Measurements from ENCODE around the gene PAMR1. TPM values are rescaled to one million over a fixed set of nuclear protein-coding genes. Genes with fewer than 3 reads are reported as not detected.

The PAMR1 gene
- total RNA-seq, 1 donor from 2014 or later, result 209 TPM

GRCh38 chr11:35554491-35555437, 29.3 kb upstream of the PAMR1 start:
- H3K4me2 ChIP-seq, result peak overlapping the region; percentile 29
- H4K20me1 ChIP-seq (ENCODE audit: low read depth), result no peaks in the 10 kb centered on the region
- H3K79me2 ChIP-seq (ENCODE audit: low read depth), result no peaks in the 10 kb centered on the region
- Mint-ChIP-seq H3K27me3 (ENCODE audit: insufficient read depth, low read depth) (peaks cover 8% of the 10 kb centered on the region), H3K27ac (peak overlapping the region; percentile 10), H3K9me3 (peaks cover 4% of the 10 kb centered on the region), H3K36me3 (peaks cover 4% of the 10 kb centered on the region), H3K4me1 (peaks cover 22% of the 10 kb centered on the region), H3K4me3 (no peak overlapping the region)
- no peaks in the 10 kb centered on the region for H3K36me3 ChIP-seq
- H2AFZ ChIP-seq (replicated peaks), result peak overlapping the region; percentile 96
- DNase-seq (ENCODE audit: low spot score), result no peak
- H3K27ac ChIP-seq, result no peak overlapping the region
- H3F3A ChIP-seq (ENCODE audit: low read depth), result peaks cover 8% of the 10 kb centered on the region
- TF ChIP-seq EZH2 (IDR thresholded peaks at IDR 0.05) (no peak), CTCF (IDR thresholded peaks at IDR 0.05) (peak; percentile 47)
- H3K27me3 ChIP-seq, result no peaks in the 10 kb centered on the region
- no peak overlapping the region for H3K4me3 ChIP-seq
- H3K9ac ChIP-seq, result no peak overlapping the region
- no peaks in the 10 kb centered on the region for H3K9me3 ChIP-seq (ENCODE audit: low read depth)
- peaks cover 29% of the 10 kb centered on the region for H3K4me1 ChIP-seq

DNA sequence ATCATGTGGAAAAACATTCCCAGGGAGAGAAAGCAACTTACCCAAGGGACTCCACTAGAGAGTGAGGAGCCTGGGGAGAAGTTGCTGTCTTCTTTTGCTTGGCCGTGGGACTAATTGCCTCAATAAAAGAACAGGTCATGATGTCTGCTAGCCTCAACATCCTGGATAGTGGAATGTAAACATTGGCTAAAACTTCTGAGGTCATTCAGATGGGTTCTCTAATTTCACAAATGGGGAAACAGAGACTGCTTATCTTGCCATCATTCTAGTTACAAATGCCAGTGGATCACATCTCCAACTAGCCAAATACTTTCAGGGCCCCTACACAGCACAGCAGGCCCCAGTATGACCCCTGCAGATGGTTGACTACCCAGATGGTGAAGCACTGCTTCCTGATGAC, 28.4 kb upstream of the PAMR1 start:
- no peak overlapping the region for H3K27ac ChIP-seq

DNA sequence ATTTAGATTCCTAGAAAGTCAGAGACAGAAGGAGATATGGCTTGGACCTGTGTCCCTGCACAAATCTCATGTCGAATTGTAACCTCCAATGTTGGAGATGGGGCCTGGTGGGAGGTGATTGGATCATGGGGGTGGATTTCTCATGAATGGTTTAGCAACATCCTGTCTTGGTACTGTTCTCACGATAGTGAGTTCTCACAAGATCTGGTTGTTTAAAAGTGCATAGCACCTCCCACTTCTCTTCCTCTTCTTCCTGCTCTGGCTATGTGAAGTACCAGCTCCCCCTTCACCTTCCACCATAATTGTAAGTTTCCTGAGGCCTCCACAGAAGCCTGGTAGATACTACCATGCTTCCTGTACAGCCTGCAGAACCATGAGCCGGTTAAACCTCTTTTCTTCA, 27.6 kb upstream of the PAMR1 start:
- no peak overlapping the region for H3K4me2 ChIP-seq
- TF ChIP-seq CTCF (IDR thresholded peaks at IDR 0.05) (no peak), EZH2 (IDR thresholded peaks at IDR 0.05) (no peak), EZH2phosphoT487 (IDR thresholded peaks at IDR 0.05) (no peak)
- H2AFZ ChIP-seq (replicated peaks), result no peak overlapping the region
- no peak for DNase-seq (ENCODE audit: low spot score)
- Mint-ChIP-seq H3K27me3 (ENCODE audit: insufficient read depth, low read depth) (peaks cover 8% of the 10 kb centered on the region), H3K4me3 (no peak overlapping the region), H3K4me1 (peaks cover 39% of the 10 kb centered on the region), H3K36me3 (peaks cover 4% of the 10 kb centered on the region), H3K27ac (peak overlapping the region; percentile 81), H3K9me3 (peaks cover 4% of the 10 kb centered on the region)
- no peaks in the 10 kb centered on the region for H3K79me2 ChIP-seq (ENCODE audit: low read depth)
- no peaks in the 10 kb centered on the region for H3K9me3 ChIP-seq (ENCODE audit: low read depth)
- H3K27ac ChIP-seq, result no peak overlapping the region
- H3K9ac ChIP-seq, result no peak overlapping the region
- peaks cover 26% of the 10 kb centered on the region for H3F3A ChIP-seq (ENCODE audit: low read depth)
- no peak overlapping the region for H3K4me3 ChIP-seq
- H3K4me1 ChIP-seq, result peaks cover 39% of the 10 kb centered on the region
- H3K36me3 ChIP-seq, result no peaks in the 10 kb centered on the region
- no peaks in the 10 kb centered on the region for H4K20me1 ChIP-seq (ENCODE audit: low read depth)
- H3K27me3 ChIP-seq, result no peaks in the 10 kb centered on the region

More for the DNA sequence above, 28.4 kb upstream of the PAMR1 start:
- Histone ChIP-seq H3K4me1 (peaks cover 36% of the 10 kb centered on the region), H3K4me3 (no peak overlapping the region), H3K79me2 (ENCODE audit: low read depth) (no peaks in the 10 kb centered on the region), H4K20me1 (ENCODE audit: low read depth) (no peaks in the 10 kb centered on the region), H3F3A (ENCODE audit: low read depth) (peaks cover 18% of the 10 kb centered on the region), H3K9me3 (ENCODE audit: low read depth) (no peaks in the 10 kb centered on the region), H3K4me2 (no peak overlapping the region), H3K36me3 (no peaks in the 10 kb centered on the region), H3K9ac (no peak overlapping the region), H2AFZ (replicated peaks) (peak overlapping the region; percentile 96), H3K27me3 (no peaks in the 10 kb centered on the region)
- no peak overlapping the region for H3K4me3 Mint-ChIP-seq
- H3K27ac Mint-ChIP-seq, result no peak overlapping the region
- peaks cover 31% of the 10 kb centered on the region for H3K4me1 Mint-ChIP-seq
- peaks cover 4% of the 10 kb centered on the region for H3K9me3 Mint-ChIP-seq
- no peak for TF ChIP-seq CTCF (IDR thresholded peaks at IDR 0.05)
- no peak for TF ChIP-seq EZH2phosphoT487 (IDR thresholded peaks at IDR 0.05)
- no peak for TF ChIP-seq EZH2 (IDR thresholded peaks at IDR 0.05)
- peaks cover 4% of the 10 kb centered on the region for H3K36me3 Mint-ChIP-seq
- peaks cover 8% of the 10 kb centered on the region for H3K27me3 Mint-ChIP-seq (ENCODE audit: insufficient read depth, low read depth)
- no peak for DNase-seq (ENCODE audit: low spot score)
